Prostate gland (tissue), 2 donors: Measurements from ENCODE around the gene SLC34A3.

Source experiments
- CTCF ChIP-seq, 4 experiments: fragments of 200-600 bp in 2 of 4; fragments of 450-650 bp in 2 of 4; sonication (generic) in 2 of 4; IDR thresholded peaks; 1 replicate in 3 of 4; 2 replicates in 1 of 4; pipeline ENCODE4 v1.5.1; 2016 to 2019; ENCODE audit warnings: antibody characterized with exemption in 4 of 4, mild to moderate bottlenecking in 2 of 4, moderate library complexity in 2 of 4
- POLR2A ChIP-seq: fragments of 450-650 bp; IDR thresholded peaks from one replicate; pipeline ENCODE4 v1.6.1; 2016; ENCODE audit warnings: antibody characterized with exemption, mild to moderate bottlenecking
- POLR2AphosphoS5 ChIP-seq: sonication (generic); formaldehyde crosslinking; IDR thresholded peaks from one replicate; pipeline ENCODE4 v1.6.1; 2017; ENCODE audit warnings: antibody characterized with exemption

- TF ChIP-seq CTCF (IDR thresholded peaks at IDR 0.05) (no peak), POLR2AphosphoS5 (no peak), POLR2A (no peak)
These were observed 1.4 kb downstream of the SLC34A3 start for GRCh38 chr9:137232101-137232500.
